Lower leg skin (tissue), 3 donors: ENCODE data around the gene GLIPR1L1.

Experiments used
- CTCF ChIP-seq, 3 donors: fragments of 450-650 bp; IDR thresholded peaks; one replicate each; pipeline ENCODE4 v1.5.1; 2016; ENCODE audit warnings: antibody characterized with exemption in 3 of 3, mild to moderate bottlenecking in 3 of 3, moderate library complexity in 2 of 3
- POLR2A ChIP-seq, 2 donors: fragments of 450-650 bp; IDR thresholded peaks; one replicate each; pipeline ENCODE4 v1.6.1; 2016 to 2017; ENCODE audit warnings: antibody characterized with exemption in 2 of 2, mild to moderate bottlenecking in 1 of 2, moderate library complexity in 1 of 2

GRCh38 chr12:75366629-75367028 is 32.2 kb downstream of the GLIPR1L1 start:
- TF ChIP-seq CTCF (IDR thresholded peaks at IDR 0.05) (no peak), POLR2A (IDR thresholded peaks at IDR 0.05) (no peak)
